Skeletal muscle tissue (tissue), 4 donors: ENCODE results near the gene RALA. TPM values are rescaled to one million over a fixed set of nuclear protein-coding genes. Genes with fewer than 3 reads are reported as not detected.
"Not testable (repeated sequence)": the region's sequence is repeated elsewhere in the genome, so short reads cannot be mapped to it uniquely, and the experiment has no call there.

Experiments
- H3K27ac ChIP-seq: one replicate; pipeline ENCODE4 v1.7.0; 2013; ENCODE audit warnings: mild to moderate bottlenecking, low read depth, low read length, inconsistent platforms
- H3K27me3 ChIP-seq, 3 donors: one replicate each; pipeline ENCODE4 v1.7.0; 2013; ENCODE audit warnings: low read length in 3 of 3; ENCODE audit not compliant: control insufficient read depth in 3 of 3, insufficient read depth in 3 of 3
- H3K36me3 ChIP-seq, 3 donors: one replicate each; pipeline ENCODE4 v1.7.0; 2013; ENCODE audit warnings: low read length in 3 of 3; ENCODE audit not compliant: control insufficient read depth in 3 of 3, insufficient read depth in 3 of 3
- H3K4me1 ChIP-seq, 3 donors: one replicate each; pipeline ENCODE4 v1.7.0; 2013; ENCODE audit warnings: low read length in 3 of 3, mild to moderate bottlenecking in 3 of 3; ENCODE audit not compliant: control insufficient read depth in 3 of 3, insufficient read depth in 3 of 3
- H3K4me3 ChIP-seq, 3 donors: one replicate each; pipeline ENCODE4 v1.7.0; 2013; ENCODE audit warnings: low read length in 3 of 3
- H3K9ac ChIP-seq, 3 donors: one replicate each; pipeline ENCODE4 v1.7.0; 2013; ENCODE audit warnings: low read length in 3 of 3, mild to moderate bottlenecking in 3 of 3, moderate library complexity in 2 of 3, low read depth in 1 of 3
- H3K9me3 ChIP-seq, 3 donors: one replicate each; pipeline ENCODE4 v1.7.0; 2013; ENCODE audit warnings: low read length in 3 of 3; ENCODE audit not compliant: control insufficient read depth in 3 of 3
- total RNA-seq: library from RNA; depleted of rRNA; stranded (reverse); fragments of >200 nt; gene quantifications from one replicate; pipeline ENCODE4 v1.2.3, GENCODE V29; 2014
- donor health status: Osteomylitis.

RALA gene
- total RNA-seq, 1 donor from 2014 or later = 11.5 TPM

DNA sequence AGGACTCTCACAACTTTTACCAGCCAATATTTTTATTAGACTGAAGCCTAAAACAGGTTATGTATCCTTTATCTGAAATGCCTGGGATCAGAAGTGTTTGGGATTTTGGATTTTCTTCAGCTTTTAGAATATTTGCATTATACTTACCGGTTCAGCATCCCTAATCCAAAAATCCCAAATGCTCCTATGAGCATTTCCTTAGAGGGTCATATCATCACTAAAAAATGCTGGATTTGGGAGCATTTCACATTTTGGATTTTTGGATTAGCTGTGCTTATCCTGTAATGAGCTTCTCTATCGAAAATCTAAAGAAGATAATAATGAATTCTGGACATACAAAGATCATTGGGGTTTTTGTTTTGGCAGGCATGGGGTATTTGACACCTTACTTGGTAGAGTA, 53.0 kb downstream of the RALA start:
- no peak overlapping the region for H3K4me3 ChIP-seq
- H3K9ac ChIP-seq = no peak overlapping the region
- H3K4me1 ChIP-seq = peaks cover 3 to 16% (median 5%) of the 10 kb centered on the region in 3 donors
- H3K36me3 ChIP-seq = no peaks in the 10 kb centered on the region
- H3K9me3 ChIP-seq = no peaks in the 10 kb centered on the region
- no peak overlapping the region for H3K27ac ChIP-seq
- H3K27me3 ChIP-seq = no peaks in the 10 kb centered on the region

DNA sequence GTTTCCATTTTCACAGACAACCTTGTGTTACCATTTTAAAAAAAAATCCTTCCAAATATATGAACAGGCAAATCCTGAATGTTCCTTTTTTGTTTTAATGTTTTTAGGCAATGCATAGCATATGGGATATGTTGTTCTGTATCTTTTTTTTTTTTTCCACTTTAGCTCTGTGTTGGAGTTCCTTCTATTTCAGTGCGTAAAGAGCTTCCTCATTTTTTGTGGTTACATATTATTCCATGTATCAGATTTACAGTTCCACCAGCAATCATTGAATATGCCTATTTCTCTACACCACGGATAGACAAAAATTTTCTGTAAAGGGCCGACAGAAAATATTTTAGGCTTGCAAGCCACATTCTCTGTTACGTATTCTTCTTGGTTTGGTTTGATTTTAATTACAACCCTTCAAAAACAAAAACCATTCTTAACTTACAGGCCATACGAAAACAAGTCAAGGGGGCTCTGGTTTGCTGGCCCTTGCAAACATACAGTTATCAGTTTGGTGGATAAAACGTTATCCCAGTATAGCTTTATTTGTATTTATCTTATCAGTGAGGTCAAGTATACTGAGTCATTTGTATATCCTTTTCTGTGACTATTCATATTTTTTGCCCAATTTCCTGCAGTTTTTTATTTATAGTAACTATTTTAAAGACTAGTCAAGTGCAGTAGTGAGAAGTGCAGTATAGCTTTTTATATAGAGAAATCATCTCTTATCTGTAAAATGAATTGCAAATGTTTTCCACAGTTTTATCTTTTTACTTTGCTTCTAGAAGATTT, 55.7 kb downstream of the RALA start:
- H3K27me3 ChIP-seq = no peaks in the 10 kb centered on the region
- H3K9me3 ChIP-seq = no peaks in the 10 kb centered on the region
- no peak overlapping the region for H3K9ac ChIP-seq

DNA sequence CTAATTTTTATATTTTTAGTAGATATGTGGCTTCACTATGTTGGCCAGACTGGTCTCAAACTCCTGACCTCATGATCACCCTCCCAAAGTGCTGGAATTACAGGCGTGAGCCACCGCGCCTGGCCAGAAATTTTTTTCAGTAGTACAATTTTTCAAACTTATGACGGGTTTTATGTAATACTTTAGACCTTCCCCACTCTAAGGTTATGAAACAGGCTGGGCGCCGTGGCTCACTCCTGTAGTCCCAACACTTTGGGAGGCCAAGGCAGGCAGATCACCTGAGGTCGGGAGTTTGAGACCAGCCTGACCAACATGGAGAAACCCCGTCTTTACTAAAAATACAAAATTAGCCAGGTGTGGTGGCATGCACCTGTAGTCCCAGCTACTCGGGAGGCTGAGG, 56.5 kb downstream of the RALA start:
- H3K36me3 ChIP-seq, H3K27me3 ChIP-seq, H3K9ac ChIP-seq, H3K27ac ChIP-seq, H3K9me3 ChIP-seq, H3K4me3 ChIP-seq: not testable (repeated sequence)
- H3K4me1 ChIP-seq = peaks cover 12 to 23% (median 22%) of the 10 kb centered on the region in 3 donors

More for the DNA sequence above, 55.7 kb downstream of the RALA start:
- no peaks in the 10 kb centered on the region for H3K36me3 ChIP-seq
- H3K4me3 ChIP-seq = no peak overlapping the region
- H3K27ac ChIP-seq = no peak overlapping the region
- peaks cover 13 to 31% (median 24%) of the 10 kb centered on the region in 3 donors for H3K4me1 ChIP-seq

DNA sequence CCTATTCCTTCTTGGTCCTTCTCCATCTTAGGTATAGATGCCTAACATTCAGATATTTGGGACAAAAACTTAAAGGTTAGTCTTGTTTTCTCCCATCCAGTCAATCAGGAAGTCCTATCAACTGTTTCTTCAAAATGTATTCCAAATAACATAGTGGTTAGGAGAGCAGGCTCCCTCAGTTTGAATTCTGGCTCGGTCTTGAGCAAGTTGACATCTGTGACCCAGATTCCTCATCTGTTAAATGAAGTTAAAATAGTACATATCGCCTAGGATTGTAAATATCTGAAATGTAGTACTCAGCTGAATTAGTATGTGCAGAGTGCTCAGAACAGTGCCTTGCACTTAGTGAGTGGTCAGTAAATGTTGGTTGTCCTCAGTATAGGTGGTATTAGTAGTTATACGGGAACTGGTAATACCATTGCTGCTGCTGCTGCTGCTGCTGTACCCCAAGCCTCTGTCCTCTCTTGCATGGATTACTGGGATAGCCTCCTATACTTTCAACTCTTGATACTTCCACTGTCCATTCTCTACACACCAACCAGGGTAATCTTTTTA, 58.6 kb downstream of the RALA start:
- Histone ChIP-seq H3K27me3 (no peaks in the 10 kb centered on the region), H3K9ac (no peak overlapping the region), H3K4me1 (peaks cover 10 to 19% (median 19%) of the 10 kb centered on the region in 3 donors), H3K36me3 (no peaks in the 10 kb centered on the region), H3K9me3 (no peaks in the 10 kb centered on the region), H3K27ac (no peak overlapping the region), H3K4me3 (no peak overlapping the region)

DNA sequence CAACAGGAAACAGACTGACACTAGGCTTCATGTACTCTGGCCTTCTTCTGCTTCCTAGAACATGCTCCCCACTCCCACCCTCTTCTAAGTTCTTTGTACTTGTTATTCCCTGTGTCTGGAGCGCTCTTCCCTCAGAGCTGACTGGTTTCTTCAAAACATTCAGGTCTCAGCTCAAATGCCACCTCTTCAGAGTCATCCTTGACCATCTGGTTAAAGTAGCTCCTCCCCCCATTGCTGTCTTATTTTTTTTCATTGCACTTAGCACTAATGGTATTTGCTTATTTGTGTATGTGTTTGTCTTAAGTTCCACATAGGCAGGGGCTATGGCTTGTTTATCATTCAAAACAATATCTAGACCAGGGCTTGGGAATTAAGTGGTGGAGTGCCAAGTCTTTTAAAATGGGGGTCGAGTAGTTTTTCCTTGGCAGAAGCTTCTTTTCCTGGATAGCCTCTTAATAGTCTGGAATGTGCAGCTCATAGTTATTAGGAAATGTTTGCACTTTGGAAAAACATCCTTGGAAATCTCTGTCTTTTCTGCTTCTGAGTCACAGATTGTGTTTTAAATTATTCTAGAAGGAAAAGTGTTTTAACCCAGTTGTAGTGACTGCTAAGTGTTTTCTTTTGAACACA, 60.0 kb downstream of the RALA start:
- Histone ChIP-seq H3K27ac (no peak overlapping the region), H3K9ac (peak overlapping the region in 1 of 3 donors; percentile 2), H3K9me3 (no peaks in the 10 kb centered on the region), H3K4me3 (no peak overlapping the region), H3K4me1 (peaks cover 10 to 19% (median 19%) of the 10 kb centered on the region in 3 donors), H3K27me3 (no peaks in the 10 kb centered on the region), H3K36me3 (peaks cover 0 to 3% (median 0%) of the 10 kb centered on the region in 3 donors)

DNA sequence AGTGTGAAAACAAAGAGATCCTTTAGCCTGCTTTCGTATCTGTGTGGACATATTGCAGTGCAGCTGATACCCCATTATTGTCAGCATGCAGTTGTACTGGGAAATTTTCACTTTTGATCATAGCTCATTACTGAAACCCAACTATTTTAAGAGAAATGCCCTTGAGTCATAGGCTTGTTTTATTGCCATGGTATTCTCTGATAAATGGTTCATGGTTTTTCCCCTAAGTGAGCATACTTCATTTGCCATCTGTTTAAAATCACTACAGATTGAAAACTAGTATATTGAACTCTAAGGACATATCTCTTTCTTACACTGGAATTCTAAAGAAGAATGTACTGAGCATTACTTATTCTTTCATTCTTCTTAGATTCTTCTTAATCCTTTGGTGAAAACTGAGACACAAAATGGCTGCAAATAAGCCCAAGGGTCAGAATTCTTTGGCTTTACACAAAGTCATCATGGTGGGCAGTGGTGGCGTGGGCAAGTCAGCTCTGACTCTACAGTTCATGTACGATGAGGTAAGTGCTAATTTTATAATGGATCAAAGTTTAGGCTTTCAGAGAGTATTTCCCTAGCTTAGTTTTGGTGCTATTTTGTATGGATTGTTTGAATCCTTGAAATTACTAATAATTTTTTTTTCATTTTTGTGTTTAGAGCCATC, 63.0 kb downstream of the RALA start:
- Histone ChIP-seq H3K9me3 (no peaks in the 10 kb centered on the region), H3K4me1 (peaks cover 10 to 19% (median 17%) of the 10 kb centered on the region in 3 donors), H3K27ac (no peak overlapping the region)

DNA sequence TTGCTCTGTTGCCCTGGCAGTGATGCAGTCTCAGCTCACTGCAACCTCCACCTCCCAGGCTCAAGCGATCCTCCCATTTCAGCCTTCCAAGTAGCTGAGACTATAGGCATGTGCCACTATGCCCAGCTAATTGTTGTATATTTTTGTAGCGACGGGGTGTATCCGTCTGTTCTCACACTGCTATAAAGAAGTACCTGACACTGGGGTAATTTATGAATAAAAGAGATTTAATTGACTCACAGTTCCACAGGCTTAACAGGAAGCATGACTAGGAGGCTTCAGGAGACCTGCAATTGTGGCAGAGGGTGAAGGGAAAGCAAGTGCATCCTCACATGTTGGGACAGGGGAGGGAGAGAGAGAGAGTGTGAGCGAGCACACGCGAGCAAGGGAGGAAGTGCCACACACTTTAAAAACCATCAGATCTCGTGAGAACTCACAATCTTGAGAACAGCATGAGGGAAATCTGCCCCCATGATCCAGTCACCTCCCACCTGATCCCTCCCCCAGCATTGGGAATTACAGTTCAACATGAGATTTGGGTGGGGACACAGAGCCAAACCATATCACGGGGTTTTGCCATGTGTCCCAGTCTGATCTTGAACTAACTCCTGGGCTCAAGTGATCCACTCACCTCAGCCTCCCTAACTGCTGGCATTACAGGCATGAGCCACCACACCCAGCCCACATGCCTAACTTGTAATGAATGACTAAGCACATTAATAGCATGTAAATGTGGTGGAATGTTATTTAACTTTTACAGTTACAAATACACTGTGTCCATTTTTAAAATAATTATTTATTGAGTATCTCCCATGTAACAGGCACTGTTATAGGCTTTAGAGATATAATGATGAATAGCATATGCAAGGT, 65.5 kb downstream of the RALA start:
- no peak overlapping the region for H3K9ac ChIP-seq
- H3K27me3 ChIP-seq = no peaks in the 10 kb centered on the region
- peaks cover 4 to 25% (median 11%) of the 10 kb centered on the region in 3 donors for H3K36me3 ChIP-seq

More for the DNA sequence above, 63.0 kb downstream of the RALA start:
- H3K27me3 ChIP-seq = no peaks in the 10 kb centered on the region
- H3K9ac ChIP-seq = no peak overlapping the region
- peaks cover 4 to 17% (median 11%) of the 10 kb centered on the region in 3 donors for H3K36me3 ChIP-seq
- H3K4me3 ChIP-seq = no peak overlapping the region

DNA sequence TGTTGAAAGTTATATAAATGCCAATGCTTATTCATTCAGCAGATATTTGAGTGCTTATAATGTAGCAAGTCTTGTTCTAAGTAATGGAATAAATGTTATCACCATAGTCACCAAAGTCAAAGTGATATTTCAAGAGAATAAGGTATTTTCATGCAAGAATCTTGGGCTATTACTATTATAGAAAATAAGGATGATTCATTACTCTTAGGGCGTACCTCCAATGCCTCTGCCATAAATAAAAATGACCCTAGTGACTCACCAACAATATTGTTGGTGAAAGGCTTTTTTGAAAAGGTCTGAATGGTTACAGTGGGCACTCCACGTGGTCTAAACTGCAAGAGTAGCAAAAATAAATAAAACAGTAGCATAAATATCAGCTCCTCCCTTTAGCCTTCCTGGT, 68.4 kb downstream of the RALA start:
- Histone ChIP-seq H3K27me3 (no peaks in the 10 kb centered on the region), H3K9me3 (no peaks in the 10 kb centered on the region), H3K4me1 (no peaks in the 10 kb centered on the region), H3K36me3 (peaks cover 4 to 27% (median 15%) of the 10 kb centered on the region in 3 donors), H3K4me3 (no peak overlapping the region), H3K9ac (no peak overlapping the region), H3K27ac (no peak overlapping the region)

More for the DNA sequence above, 65.5 kb downstream of the RALA start:
- H3K9me3 ChIP-seq = no peaks in the 10 kb centered on the region
- peaks cover 2 to 3% (median 2%) of the 10 kb centered on the region in 3 donors for H3K4me1 ChIP-seq
- H3K27ac ChIP-seq = no peak overlapping the region
- H3K4me3 ChIP-seq = no peak overlapping the region

DNA sequence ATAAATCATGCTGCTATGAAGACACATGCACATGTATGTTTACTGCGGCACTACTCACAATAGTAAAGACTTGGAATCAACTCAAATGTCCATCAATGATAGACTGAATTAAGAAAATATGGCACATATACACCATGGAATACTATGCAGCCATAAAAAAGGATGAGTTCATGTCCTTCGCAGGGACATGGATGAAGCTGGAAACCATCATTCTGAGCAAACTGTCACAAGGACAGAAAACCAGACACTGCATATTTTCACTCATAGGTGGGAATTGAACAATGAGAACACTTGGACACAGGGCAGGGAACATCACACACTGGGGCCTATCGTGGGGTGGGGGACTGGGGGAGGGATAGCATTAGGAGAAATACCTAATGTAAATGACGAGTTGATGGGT, 69.7 kb downstream of the RALA start:
- not testable (repeated sequence) for H3K27ac ChIP-seq, H3K4me1 ChIP-seq, H3K27me3 ChIP-seq, H3K9me3 ChIP-seq, H3K9ac ChIP-seq, H3K4me3 ChIP-seq
- H3K36me3 ChIP-seq = peaks cover 7 to 36% (median 23%) of the 10 kb centered on the region in 3 donors
